A204.1 (cell line): Measurements from ENCODE around the gene TNFAIP6.
"Not testable (repeated sequence)": the region's sequence is repeated elsewhere in the genome, so short reads cannot be mapped to it uniquely, and the experiment has no call there.

ENCODE experiments used
- FAIRE-seq: peaks from 2 replicates; lab custom pipeline; 2012; peaks lifted over from hg19 to GRCh38; lab: Jason Lieb, UNC

Gene TNFAIP6

GRCh38 chr2:151361674-151362370 is 4.4 kb downstream of the TNFAIP6 start:
- no peak for FAIRE-seq

GRCh38 chr2:151363709-151364108 is 6.3 kb downstream of the TNFAIP6 start:
- FAIRE-seq = no peak

GRCh38 chr2:151367571-151367970 is 10.2 kb downstream of the TNFAIP6 start:
- FAIRE-seq = no peak

GRCh38 chr2:151374436-151374835 is 17.0 kb downstream of the TNFAIP6 start:
- no peak for FAIRE-seq

GRCh38 chr2:151379169-151379568 is 21.8 kb downstream of the TNFAIP6 start:
- FAIRE-seq = no peak

GRCh38 chr2:151380580-151381235 is 23.3 kb downstream of the TNFAIP6 start:
- FAIRE-seq = no peak

- no peak for FAIRE-seq
Observed at GRCh38 chr2:151381266-151381665, 23.9 kb downstream of the TNFAIP6 start.

GRCh38 chr2:151388011-151388410 is 30.6 kb downstream of the TNFAIP6 start:
- no peak for FAIRE-seq

- FAIRE-seq = no peak
Observed at GRCh38 chr2:151391436-151391835, 34.0 kb downstream of the TNFAIP6 start.

GRCh38 chr2:151394509-151394908 is 37.1 kb downstream of the TNFAIP6 start:
- no peak for FAIRE-seq

GRCh38 chr2:151395509-151396374 is 38.4 kb downstream of the TNFAIP6 start:
- FAIRE-seq = no peak

GRCh38 chr2:151399981-151400380 is 42.6 kb downstream of the TNFAIP6 start:
- FAIRE-seq = no peak

- no peak for FAIRE-seq
Observed at GRCh38 chr2:151401149-151401548, 43.8 kb downstream of the TNFAIP6 start.

- FAIRE-seq = no peak
Observed at GRCh38 chr2:151403914-151404313, 46.5 kb downstream of the TNFAIP6 start.

- no peak for FAIRE-seq
Observed at GRCh38 chr2:151405376-151405775, 48.0 kb downstream of the TNFAIP6 start.

- FAIRE-seq = no peak
Observed at GRCh38 chr2:151407281-151407680, 49.9 kb downstream of the TNFAIP6 start.

GRCh38 chr2:151408788-151409600 is 51.6 kb downstream of the TNFAIP6 start:
- no peak for FAIRE-seq

- peak; percentile 11 for FAIRE-seq
Observed at GRCh38 chr2:151409601-151410484, 52.5 kb downstream of the TNFAIP6 start, which contains the start of gene RIF1. RIF1 (plus strand) TSS chr2:151409902; CDS start chr2:151410424, 522 bp downstream.

- no peak for FAIRE-seq
Observed at GRCh38 chr2:151410485-151410834, 53.1 kb downstream of the TNFAIP6 start.

GRCh38 chr2:151417650-151418049 is 60.3 kb downstream of the TNFAIP6 start:
- FAIRE-seq = no peak

- not testable (repeated sequence) for FAIRE-seq
Observed at GRCh38 chr2:151421681-151422080, 64.3 kb downstream of the TNFAIP6 start.
